Liver (tissue), 9 donors: ENCODE data around the gene FHOD1. TPM values are rescaled to one million over a fixed set of nuclear protein-coding genes. Genes with fewer than 3 reads are reported as not detected.
A peak's percentile ranks its signal among the peaks of the same experiment; 100 is the strongest.

Experiments used
- DNase-seq: peaks from one replicate; pipeline ENCODE4 v3.0.0-alpha.2; 2017; ENCODE audit warnings: low spot score
- H3K27ac ChIP-seq, 2 donors: one replicate each; pipeline ENCODE4 v1.7.0; 2013; ENCODE audit warnings: inconsistent platforms in 2 of 2, low read length in 2 of 2, control low read depth in 1 of 2, low read depth in 1 of 2, mild to moderate bottlenecking in 1 of 2
- H3K27me3 ChIP-seq, 4 donors: one replicate each; pipeline versions ENCODE4 v1.6.1 to v1.7.0; 2013; ENCODE audit warnings: low read length in 3 of 4, inconsistent platforms in 1 of 4, mild to moderate bottlenecking in 1 of 4, moderate library complexity in 1 of 4; ENCODE audit not compliant: control insufficient read depth in 4 of 4, insufficient read depth in 4 of 4
- H3K36me3 ChIP-seq, 4 donors: one replicate each; pipeline versions ENCODE4 v1.6.1 to v1.7.0; 2013; ENCODE audit warnings: low read length in 3 of 4, mild to moderate bottlenecking in 3 of 4, low read depth in 1 of 4, moderate library complexity in 1 of 4; ENCODE audit not compliant: control insufficient read depth in 4 of 4, insufficient read depth in 3 of 4
- H3K4me1 ChIP-seq, 4 donors: one replicate each; pipeline versions ENCODE4 v1.6.1 to v1.7.0; 2013; ENCODE audit warnings: low read length in 3 of 4, mild to moderate bottlenecking in 3 of 4, moderate library complexity in 1 of 4; ENCODE audit not compliant: control insufficient read depth in 4 of 4, insufficient read depth in 4 of 4
- H3K4me3 ChIP-seq, 3 donors: one replicate each; pipeline versions ENCODE4 v1.6.1 to v1.7.0; 2013; ENCODE audit warnings: low read length in 3 of 3, control low read depth in 1 of 3, low read depth in 1 of 3, mild to moderate bottlenecking in 1 of 3
- H3K9ac ChIP-seq, 2 donors: one replicate each; pipeline ENCODE4 v1.7.0; 2013; ENCODE audit warnings: low read length in 2 of 2, mild to moderate bottlenecking in 2 of 2, moderate library complexity in 2 of 2, control low read depth in 1 of 2, low read depth in 1 of 2
- H3K9me3 ChIP-seq, 4 donors: one replicate each; pipeline versions ENCODE4 v1.6.1 to v1.7.0; 2013; ENCODE audit warnings: low read length in 3 of 4; ENCODE audit not compliant: control insufficient read depth in 4 of 4
- CTCF ChIP-seq: fragments of 150-350 bp; IDR thresholded peaks from 2 replicates; pipeline ENCODE4 v1.5.1; 2017; ENCODE audit warnings: improper control_type of control experiment, low read depth, low read length; ENCODE audit not compliant: missing input control
- FOXA1 ChIP-seq: IDR thresholded peaks from 2 replicates; pipeline ENCODE4 v1.6.1; 2016; ENCODE audit warnings: antibody characterized with exemption
- FOXA2 ChIP-seq: IDR thresholded peaks from 2 replicates; pipeline ENCODE4 v1.6.1; 2016; ENCODE audit warnings: antibody characterized with exemption
- GABPA ChIP-seq, 2 donors: IDR thresholded peaks in 1 of 2; conservative IDR thresholded peaks in 1 of 2; 2 replicates each; pipeline ENCODE4 v1.6.1; 2016; ENCODE audit warnings: antibody characterized with exemption in 2 of 2, mild to moderate bottlenecking in 1 of 2, moderate library complexity in 1 of 2
- HNF4A ChIP-seq, 2 donors: conservative IDR thresholded peaks; 2 replicates each; pipeline ENCODE4 v1.6.1; 2016; ENCODE audit warnings: antibody characterized with exemption in 2 of 2, mild to moderate bottlenecking in 2 of 2
- HNF4G ChIP-seq: IDR thresholded peaks from 2 replicates; pipeline ENCODE4 v1.6.1; 2016; ENCODE audit warnings: antibody characterized with exemption
- JUND ChIP-seq, 2 donors: IDR thresholded peaks; 2 replicates each; pipeline ENCODE4 v1.6.1; 2016; ENCODE audit warnings: antibody characterized with exemption in 2 of 2
- NR2F2 ChIP-seq: IDR thresholded peaks from 2 replicates; pipeline ENCODE4 v1.6.1; 2016; ENCODE audit warnings: antibody characterized with exemption
- RAD21 ChIP-seq, 2 donors: IDR thresholded peaks; 2 replicates each; pipeline ENCODE4 v1.6.1; 2016; ENCODE audit warnings: antibody characterized with exemption in 2 of 2, mild to moderate bottlenecking in 2 of 2
- RXRA ChIP-seq, 2 donors: IDR thresholded peaks; 2 replicates each; pipeline ENCODE4 v1.6.1; 2017 to 2018; ENCODE audit warnings: antibody characterized with exemption in 2 of 2, mild to moderate bottlenecking in 1 of 2
- SP1 ChIP-seq: IDR thresholded peaks from 2 replicates; pipeline ENCODE4 v1.6.1; 2018; ENCODE audit warnings: antibody characterized with exemption, mild to moderate bottlenecking
- YY1 ChIP-seq: IDR thresholded peaks from 2 replicates; pipeline ENCODE4 v1.6.1; 2016; ENCODE audit warnings: antibody characterized with exemption, mild to moderate bottlenecking
- WGBS: extraction: QIAGEN DNeasy Blood & Tissue Kit; methylation state at CpG from one replicate; pipeline ENCODE4 v1.1.7; 2013; 5-methylcytosine and 5-hydroxymethylcytosine counted together
- polyA plus RNA-seq, 2 donors: library from polyadenylated mRNA; stranded (reverse) in 1 of 2; unstranded in 1 of 2; fragments of 200-250 nt in 1 of 2; fragments of >200 nt in 1 of 2; fragmentation: Nextera tagmentation in 1 of 2; extraction: Ambion mirVana in 1 of 2; gene quantifications; one replicate each; pipeline versions ENCODE4 v1.2.1 to v1.2.3, GENCODE V29; 2013 to 2015
- total RNA-seq, 2 donors: library from RNA; depleted of rRNA; stranded (reverse); fragments of >200 nt; gene quantifications; one replicate each; pipeline ENCODE4 v1.2.3, GENCODE V29; 2014
- TF ChIP-seq, protein P1 (sequence below): IDR thresholded peaks from 2 replicates; pipeline ENCODE4 v1.6.1; 2016; ENCODE audit warnings: antibody characterized with exemption
- TF ChIP-seq, protein P2 (sequence below): IDR thresholded peaks from 2 replicates; pipeline ENCODE4 v1.6.1; 2016; ENCODE audit warnings: antibody characterized with exemption, mild to moderate bottlenecking
- donor health status: healthy.
- donor health status: healthy.
- donor health status: healthy.
- donor health status: healthy.
- donor health status: healthy.

Gene FHOD1
- total and polyA plus RNA-seq, 4 donors: 2.2 to 6.4 (median 4.1) TPM

- TF ChIP-seq RAD21 (IDR thresholded peaks at IDR 0.05) (peak in 1 of 2 donors; percentile 74), RXRA (IDR thresholded peaks at IDR 0.05) (no peak), FOXA1 (no peak), CTCF (peak; percentile 54)
- WGBS: 64% methylated on average over 34 of the region's 34 CpGs
- no peak for DNase-seq
- Histone ChIP-seq H3K4me1 (peaks cover 0 to 2% (median 0%) of the 10 kb centered on the region in 4 donors), H3K9ac (no peak overlapping the region), H3K4me3 (no peak overlapping the region), H3K36me3 (no peaks in the 10 kb centered on the region), H3K9me3 (no peaks in the 10 kb centered on the region), H3K27me3 (no peaks in the 10 kb centered on the region), H3K27ac (no peak overlapping the region)
Observed at GRCh38 chr16:67284699-67285646, 37.7 kb upstream of the FHOD1 start.

DNA sequence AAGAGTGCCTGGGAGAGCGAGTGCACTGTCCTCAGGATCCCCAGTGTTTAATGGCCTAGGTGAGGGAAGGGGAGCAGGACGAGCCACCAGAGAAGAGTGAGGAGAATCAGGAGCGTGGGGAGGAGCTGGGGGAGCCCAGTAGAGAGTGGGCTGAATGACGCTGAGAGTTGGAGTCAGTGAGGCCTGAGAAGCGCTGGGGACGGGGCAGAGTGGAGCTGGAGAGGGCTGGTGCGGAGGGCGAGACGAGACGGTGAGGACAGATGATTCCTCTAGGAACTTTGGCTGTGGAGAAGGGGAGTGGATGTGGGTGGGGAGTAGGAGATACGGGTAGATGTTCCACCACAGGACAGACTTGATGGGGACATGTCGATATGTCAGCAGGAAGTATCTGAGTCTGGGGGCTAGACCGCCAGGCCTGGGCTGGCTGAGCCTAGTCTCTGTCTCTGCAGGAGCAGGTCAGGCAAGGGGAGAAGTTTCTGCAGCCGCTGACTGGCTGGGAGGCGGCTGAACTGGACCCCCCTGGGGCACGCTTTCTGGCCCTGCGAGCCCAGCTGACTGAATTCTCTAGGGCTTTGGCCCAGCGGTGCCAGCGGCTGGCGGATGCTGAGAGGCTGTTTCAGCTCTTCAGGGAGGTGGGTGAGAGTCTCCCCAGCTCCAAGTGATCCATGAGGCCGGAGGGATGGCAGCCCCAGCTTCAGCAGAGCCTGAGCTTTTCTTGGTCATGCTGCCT lies 36.7 kb upstream of the FHOD1 start:
- no peaks in the 10 kb centered on the region for H3K36me3 ChIP-seq
- H3K27me3 ChIP-seq: no peaks in the 10 kb centered on the region
- no peak overlapping the region for H3K27ac ChIP-seq
- 93% methylated on average over 21 of the region's 21 CpGs for WGBS
- H3K9me3 ChIP-seq: no peaks in the 10 kb centered on the region
- no peak overlapping the region for H3K9ac ChIP-seq
- TF ChIP-seq YY1 (no peak), GABPA (IDR thresholded peaks at IDR 0.05 in 1 of 2, conservative IDR thresholded peaks at IDR 0.05 in 1 of 2) (no peak), RAD21 (IDR thresholded peaks at IDR 0.05) (no peak), SP1 (no peak), HNF4A (conservative IDR thresholded peaks at IDR 0.05) (no peak), FOXA1 (no peak), HNF4G (no peak), RXRA (IDR thresholded peaks at IDR 0.05) (no peak), JUND (IDR thresholded peaks at IDR 0.05) (no peak), NR2F2 (no peak), FOXA2 (no peak)
- TF ChIP-seq, protein P1, sequence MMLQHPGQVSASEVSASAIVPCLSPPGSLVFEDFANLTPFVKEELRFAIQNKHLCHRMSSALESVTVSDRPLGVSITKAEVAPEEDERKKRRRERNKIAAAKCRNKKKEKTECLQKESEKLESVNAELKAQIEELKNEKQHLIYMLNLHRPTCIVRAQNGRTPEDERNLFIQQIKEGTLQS: no peak
- TF ChIP-seq, protein P2, sequence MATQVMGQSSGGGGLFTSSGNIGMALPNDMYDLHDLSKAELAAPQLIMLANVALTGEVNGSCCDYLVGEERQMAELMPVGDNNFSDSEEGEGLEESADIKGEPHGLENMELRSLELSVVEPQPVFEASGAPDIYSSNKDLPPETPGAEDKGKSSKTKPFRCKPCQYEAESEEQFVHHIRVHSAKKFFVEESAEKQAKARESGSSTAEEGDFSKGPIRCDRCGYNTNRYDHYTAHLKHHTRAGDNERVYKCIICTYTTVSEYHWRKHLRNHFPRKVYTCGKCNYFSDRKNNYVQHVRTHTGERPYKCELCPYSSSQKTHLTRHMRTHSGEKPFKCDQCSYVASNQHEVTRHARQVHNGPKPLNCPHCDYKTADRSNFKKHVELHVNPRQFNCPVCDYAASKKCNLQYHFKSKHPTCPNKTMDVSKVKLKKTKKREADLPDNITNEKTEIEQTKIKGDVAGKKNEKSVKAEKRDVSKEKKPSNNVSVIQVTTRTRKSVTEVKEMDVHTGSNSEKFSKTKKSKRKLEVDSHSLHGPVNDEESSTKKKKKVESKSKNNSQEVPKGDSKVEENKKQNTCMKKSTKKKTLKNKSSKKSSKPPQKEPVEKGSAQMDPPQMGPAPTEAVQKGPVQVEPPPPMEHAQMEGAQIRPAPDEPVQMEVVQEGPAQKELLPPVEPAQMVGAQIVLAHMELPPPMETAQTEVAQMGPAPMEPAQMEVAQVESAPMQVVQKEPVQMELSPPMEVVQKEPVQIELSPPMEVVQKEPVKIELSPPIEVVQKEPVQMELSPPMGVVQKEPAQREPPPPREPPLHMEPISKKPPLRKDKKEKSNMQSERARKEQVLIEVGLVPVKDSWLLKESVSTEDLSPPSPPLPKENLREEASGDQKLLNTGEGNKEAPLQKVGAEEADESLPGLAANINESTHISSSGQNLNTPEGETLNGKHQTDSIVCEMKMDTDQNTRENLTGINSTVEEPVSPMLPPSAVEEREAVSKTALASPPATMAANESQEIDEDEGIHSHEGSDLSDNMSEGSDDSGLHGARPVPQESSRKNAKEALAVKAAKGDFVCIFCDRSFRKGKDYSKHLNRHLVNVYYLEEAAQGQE: no peak
- no peak overlapping the region for H3K4me3 ChIP-seq
- H3K4me1 ChIP-seq: peaks cover 0 to 2% (median 0%) of the 10 kb centered on the region in 4 donors
- DNase-seq: no peak
